Measurements from ENCODE around the gene XRCC5.

DNA sequence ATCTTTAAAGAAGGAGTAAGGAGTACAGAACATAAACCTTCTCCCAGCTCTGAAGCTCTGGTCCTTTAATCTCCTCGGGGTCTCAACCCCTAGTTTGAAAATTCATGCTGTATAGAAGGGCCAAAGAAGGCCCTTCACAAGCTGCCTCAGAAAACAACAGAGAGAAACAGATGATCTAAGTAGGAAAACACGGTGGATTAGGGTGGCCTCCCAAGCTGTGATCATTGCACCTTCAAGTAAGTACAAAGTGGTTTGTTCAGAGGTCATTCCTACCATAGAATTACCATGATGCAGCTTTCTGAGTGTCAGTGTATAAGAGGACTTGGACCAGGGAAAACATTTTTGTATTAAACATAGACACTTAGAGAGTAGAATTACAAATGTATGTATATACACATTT, 16.5 kb upstream of the XRCC5 start:
- TF ChIP-seq ZNF274 (IDR thresholded peaks at IDR 0.05; ENCODE audit: low read depth, low read length) (no peak), SUZ12 (IDR thresholded peaks at IDR 0.05; ENCODE audit: extremely low read depth, insufficient read depth, insufficient read length) (no peak), YY1 (IDR thresholded peaks at IDR 0.05; ENCODE audit: insufficient read depth, insufficient read length) (no peak)
